D721Med (cell line): ENCODE measurements around the gene CARD16.

Experiments
- DNase-seq: peaks from one replicate; pipeline ENCODE4 v3.0.0; 2011; ENCODE audit warnings: low spot score; ENCODE audit not compliant: insufficient read length
- FAIRE-seq: peaks from 2 replicates; lab custom pipeline; 2011; peaks lifted over from hg19 to GRCh38; lab: Jason Lieb, UNC
- CTCF ChIP-seq: IDR thresholded peaks from 2 replicates; pipeline ENCODE4 v1.5.1; 2012; ENCODE audit warnings: mild to moderate bottlenecking, control low read depth; ENCODE audit not compliant: insufficient read depth; ENCODE audit errors: missing control alignments

The CARD16 gene

DNA sequence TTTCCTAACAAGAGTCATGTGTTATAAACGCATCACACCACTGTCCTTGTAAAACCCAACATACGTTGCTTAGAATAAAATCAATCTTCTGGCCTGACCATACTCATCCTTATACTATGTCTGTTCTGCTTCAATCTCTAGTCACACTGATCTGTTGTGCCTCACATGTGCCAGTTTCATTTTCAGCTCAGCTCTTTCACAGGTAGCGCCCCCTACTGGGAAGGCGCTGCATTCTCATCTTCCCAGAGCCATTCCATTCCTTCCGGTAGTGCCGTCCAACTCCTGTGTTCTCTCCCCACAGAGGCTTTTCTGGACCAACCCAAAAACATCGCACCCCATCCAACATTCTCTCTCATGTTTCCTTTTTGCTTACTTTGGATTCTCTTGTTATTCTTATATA lies 44.3 kb downstream of the CARD16 start:
- TF ChIP-seq CTCF = peak; percentile 23
- no peak for FAIRE-seq
- no peak for DNase-seq

DNA sequence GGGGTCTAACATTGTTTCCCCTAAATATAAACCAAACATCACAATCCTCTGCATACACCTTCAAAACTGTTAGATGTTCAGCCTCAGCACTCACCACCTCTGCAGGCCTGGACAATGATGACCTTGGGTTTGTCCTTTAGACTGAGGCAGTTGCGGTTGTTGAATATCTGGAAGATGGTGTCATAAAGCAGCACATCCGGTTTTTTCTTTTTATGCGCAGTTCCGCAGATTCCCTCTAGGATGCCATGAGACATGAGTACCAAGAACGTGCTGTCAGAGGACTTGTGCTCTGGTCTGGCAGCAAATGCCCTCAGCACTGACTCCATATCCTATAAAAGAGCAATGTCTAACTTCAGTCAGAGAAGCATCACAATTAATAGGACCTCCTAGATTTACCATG lies 45.0 kb downstream of the CARD16 start:
- no peak for TF ChIP-seq CTCF
- FAIRE-seq (no peak), DNase-seq (no peak)

DNA sequence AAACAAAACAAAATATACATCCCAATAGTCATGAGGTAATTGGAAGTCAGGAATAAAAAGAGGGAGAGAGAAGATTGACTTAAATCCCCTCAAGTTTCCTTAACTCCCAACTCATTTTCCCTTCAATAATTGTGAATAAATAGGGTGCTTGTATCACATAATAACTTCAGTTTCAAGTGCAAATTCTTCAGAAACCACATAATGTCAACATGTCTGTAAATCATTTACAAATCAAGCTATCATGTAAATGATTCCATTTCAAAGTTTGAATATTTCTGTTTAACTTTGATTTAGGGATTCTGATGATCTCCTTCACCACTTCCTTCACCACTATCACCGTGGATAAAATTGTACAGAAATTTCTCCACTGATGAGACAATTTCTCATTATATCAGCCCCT lies 45.4 kb downstream of the CARD16 start:
- FAIRE-seq (no peak), DNase-seq (no peak)
- no peak for TF ChIP-seq CTCF

- TF ChIP-seq CTCF = no peak
- DNase-seq (no peak), FAIRE-seq (no peak)
Measured at GRCh38 chr11:104997288-104997687, 47.8 kb downstream of the CARD16 start.

DNA sequence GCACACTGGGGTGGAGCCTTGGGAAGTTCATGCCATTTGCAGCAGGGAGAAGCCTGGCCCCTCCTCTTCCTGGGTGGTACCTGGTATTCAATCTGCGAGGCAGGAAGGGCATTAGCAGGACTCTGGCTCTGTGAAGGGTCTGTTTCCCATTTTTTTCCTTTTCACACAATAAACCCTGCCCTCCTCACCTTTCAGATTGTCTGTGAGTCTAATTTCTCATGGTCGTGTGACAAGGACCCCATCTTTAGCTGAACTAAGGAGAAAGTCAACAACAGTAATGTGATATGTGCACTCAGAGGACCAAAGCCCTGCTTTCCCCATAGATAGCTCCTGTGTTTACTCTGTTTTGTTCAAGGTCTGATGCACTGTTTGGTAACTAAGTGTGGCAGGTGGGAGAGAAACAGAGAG lies 50.1 kb downstream of the CARD16 start:
- no peak for TF ChIP-seq CTCF
- FAIRE-seq (no peak), DNase-seq (no peak)

GRCh38 chr11:104992781-104993180 lies 52.4 kb downstream of the CARD16 start:
- no peak for DNase-seq
- no peak for FAIRE-seq
- no peak for TF ChIP-seq CTCF

DNA sequence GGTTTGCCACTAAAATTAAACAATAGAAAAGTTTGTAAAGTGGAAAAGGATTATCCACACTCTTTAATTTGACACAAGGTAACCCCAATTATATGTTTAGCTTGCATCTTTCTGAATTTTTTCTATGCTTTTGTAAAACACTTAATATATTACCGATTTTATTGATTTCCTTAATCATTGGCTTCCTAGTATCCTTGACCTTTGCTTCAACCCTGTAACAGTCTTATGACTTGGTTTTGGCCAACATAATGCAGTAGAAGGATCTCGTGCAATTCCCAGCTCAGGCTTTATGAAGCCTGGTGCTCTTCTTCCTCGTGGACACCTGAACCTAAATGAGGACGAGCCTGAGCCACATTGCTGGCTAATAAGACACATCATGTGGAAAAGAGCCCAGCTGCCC lies 53.1 kb downstream of the CARD16 start:
- FAIRE-seq = no peak

More for the DNA sequence above, 53.1 kb downstream of the CARD16 start:
- no peak for DNase-seq
- no peak for TF ChIP-seq CTCF
